Uterine smooth muscle cell (primary cell): ENCODE results near the gene NKX1-2. TPM values are rescaled to one million over a fixed set of nuclear protein-coding genes. Genes with fewer than 3 reads are reported as not detected.

Source experiments
- total RNA-seq: library from RNA; depleted of rRNA; stranded (reverse); fragments of >200 nt; gene quantifications from 2 replicates; pipeline ENCODE4 v1.2.3, GENCODE V29; 2014

NKX1-2 gene
- total RNA-seq = not detected in 2 replicates

GRCh38 chr10:124450012-124450782 is at the start of gene NKX1-2:
NKX1-2 (minus strand) TSS chr10:124450035; CDS start chr10:124449943, 92 bp downstream.

GRCh38 chr10:124461642-124462347 is 12.0 kb upstream of the NKX1-2 start, which contains the start of gene LHPP:
LHPP (plus strand) TSS chr10:124461823; CDS start chr10:124461863, 40 bp downstream.

GRCh38 chr10:124418726-124419501 is 30.9 kb downstream of the NKX1-2 start, which contains the start of gene OAT:
OAT (minus strand) TSS chr10:124418923; CDS start chr10:124412171, 6,752 bp downstream.

Other genes with a start within 250 kb of the NKX1-2 start
- 188 and 219 TPM in 2 replicates for gene OAT, start 31.1 kb downstream of the NKX1-2 start, total RNA-seq
- gene LHPP, start 11.8 kb upstream of the NKX1-2 start, total RNA-seq = 12.1 and 20.9 TPM in 2 replicates